HG02840 (cell line): ENCODE data around the gene PNPO.
A peak's percentile ranks its signal among the peaks of the same experiment; 100 is the strongest.
"Not testable (repeated sequence)": the region's sequence is repeated elsewhere in the genome, so short reads cannot be mapped to it uniquely, and the experiment has no call there.

ENCODE experiments used
- ATAC-seq: cut with Tn5 transposase; IDR thresholded peaks from one replicate; pipeline ENCODE4 v1.9.1; 2021; ENCODE audit warnings: mild to moderate bottlenecking, moderate library complexity, moderate number of reproducible peaks; ENCODE audit not compliant: unreplicated experiment, low FRiP score

PNPO gene

GRCh38 chr17:47970725-47971499, 29.5 kb downstream of the PNPO start, which contains the start of gene CDK5RAP3:
CDK5RAP3 (plus strand) TSS chr17:47971113; CDS start chr17:47971147, 34 bp downstream.
- peak; percentile 94 for ATAC-seq

GRCh38 chr17:47973541-47973940, 32.2 kb downstream of the PNPO start:
- ATAC-seq = no peak

- no peak for ATAC-seq
Measured at GRCh38 chr17:47975189-47975822, 33.9 kb downstream of the PNPO start.

- no peak for ATAC-seq
Measured at GRCh38 chr17:47975823-47976205, 34.4 kb downstream of the PNPO start.

GRCh38 chr17:47978324-47978723, 37.0 kb downstream of the PNPO start:
- ATAC-seq = no peak

GRCh38 chr17:47980541-47980940, 39.2 kb downstream of the PNPO start:
- ATAC-seq = no peak

- no peak for ATAC-seq
Measured at GRCh38 chr17:47981462-47981861, 40.1 kb downstream of the PNPO start.

- ATAC-seq = no peak
Measured at GRCh38 chr17:47982091-47982617, 40.8 kb downstream of the PNPO start.

- no peak for ATAC-seq
Measured at GRCh38 chr17:47982645-47983390, 41.4 kb downstream of the PNPO start.

GRCh38 chr17:47983492-47984223, 42.3 kb downstream of the PNPO start:
- no peak for ATAC-seq

GRCh38 chr17:47986520-47986919, 45.1 kb downstream of the PNPO start:
- ATAC-seq = no peak

GRCh38 chr17:47987240-47987835, 46.0 kb downstream of the PNPO start:
- no peak for ATAC-seq

GRCh38 chr17:47988445-47988844, 47.1 kb downstream of the PNPO start:
- not testable (repeated sequence) for ATAC-seq

- no peak for ATAC-seq
Measured at GRCh38 chr17:47989159-47989558, 47.8 kb downstream of the PNPO start.

GRCh38 chr17:47989700-47990099, 48.3 kb downstream of the PNPO start:
- ATAC-seq = no peak

GRCh38 chr17:47990962-47991731, 49.8 kb downstream of the PNPO start:
- ATAC-seq = no peak

- no peak for ATAC-seq
Measured at GRCh38 chr17:47992216-47992615, 50.8 kb downstream of the PNPO start.

GRCh38 chr17:47993031-47993564, 51.7 kb downstream of the PNPO start:
- no peak for ATAC-seq

GRCh38 chr17:47993964-47994363, 52.6 kb downstream of the PNPO start:
- ATAC-seq = no peak
